Psoas muscle (tissue), 8 donors: ENCODE results near the gene IRF9. TPM values are rescaled to one million over a fixed set of nuclear protein-coding genes. Genes with fewer than 3 reads are reported as not detected.

Experiments
- ATAC-seq, 4 donors: fragments of 200-7000 bp; cut with Tn5 transposase; one replicate each; pipeline ENCODE4 v1.9.1; 2020; ENCODE audit warnings: moderate library complexity in 3 of 4, mild to moderate bottlenecking in 2 of 4
- DNase-seq, 2 donors: peaks; one replicate each; pipeline ENCODE4 v3.0.0-alpha.2; 2020
- H3K27ac ChIP-seq: fragments of 200-600 bp; one replicate; pipeline ENCODE4 v1.8.0; 2022
- H3K27me3 ChIP-seq, 3 donors: fragments of 200-600 bp in 1 of 3; one replicate each; pipeline versions ENCODE4 v1.6.1 to v1.8.0; 2013 to 2022; ENCODE audit warnings: low read length in 2 of 3, mild to moderate bottlenecking in 2 of 3, moderate library complexity in 1 of 3; ENCODE audit not compliant: insufficient read depth in 3 of 3
- H3K36me3 ChIP-seq, 2 donors: fragments of 200-600 bp in 1 of 2; one replicate each; pipeline versions ENCODE4 v1.6.1 to v1.8.0; 2013 to 2022; ENCODE audit warnings: low read depth in 1 of 2, mild to moderate bottlenecking in 1 of 2, moderate library complexity in 1 of 2; ENCODE audit not compliant: insufficient read depth in 1 of 2
- H3K4me1 ChIP-seq: fragments of 200-600 bp; one replicate; pipeline ENCODE4 v1.8.0; 2022
- H3K4me3 ChIP-seq: fragments of 200-600 bp; one replicate; pipeline ENCODE4 v1.8.0; 2022; ENCODE audit warnings: mild to moderate bottlenecking
- H3K9me3 ChIP-seq: fragments of 200-600 bp; one replicate; pipeline ENCODE4 v1.8.0; 2022
- whole genome bisulfite sequencing, 3 donors: extraction: QIAGEN DNeasy Blood & Tissue Kit; methylation state at CpG; one replicate each; pipeline versions ENCODE4 v1.1.6 to v1.1.7; 2013; 5-methylcytosine and 5-hydroxymethylcytosine counted together
- intact Hi-C, 2 donors: fragments of 100-400 bp; cut with DNase I; formaldehyde crosslinking; loops; one replicate each; pipeline versions ENCODE4 v1.11.0 to v1.14.2; 2022
- polyA plus RNA-seq, 3 donors: library from polyadenylated mRNA; stranded (reverse); fragments of 200-250 nt; gene quantifications; one replicate each; pipeline ENCODE4 v1.2.3, GENCODE V29; 2013
- total RNA-seq, 4 donors: library from RNA; stranded (reverse); fragmentation: NEBNext Ultra II Directional in 2 of 4; extraction: Animal tissue kit (Norgen Biotek cat#: 25700) in 2 of 4; gene quantifications; one replicate each; pipeline versions ENCODE4 v1.2.1 to v1.2.4, GENCODE V29; 2021 to 2023
- TF ChIP-seq, protein P1 (sequence below): fragments of 200-600 bp; IDR thresholded peaks from one replicate; pipeline ENCODE4 v1.8.0; 2022; ENCODE audit warnings: antibody characterized with exemption
- donor health status: healthy with polysubstance abuse.
- donor health status: DM: no; HTN: no; CAD: no; lungs with moderate emphysema.
- donor health status: Bipolar disorder and iron deficiency.
- donor health status: healthy.
- donor health status: DM: yes; HTN: yes; CAD: no.
- donor health status: DM: no; HTN: no; CAD: no.
- donor health status: DM: no; HTN: no; CAD: no.
- donor health status: DM: yes; HTN: yes; CAD: no.

IRF9 gene
- total and polyA plus RNA-seq, 7 donors: 7.9 to 21.6 (median 14.2) TPM

DNA sequence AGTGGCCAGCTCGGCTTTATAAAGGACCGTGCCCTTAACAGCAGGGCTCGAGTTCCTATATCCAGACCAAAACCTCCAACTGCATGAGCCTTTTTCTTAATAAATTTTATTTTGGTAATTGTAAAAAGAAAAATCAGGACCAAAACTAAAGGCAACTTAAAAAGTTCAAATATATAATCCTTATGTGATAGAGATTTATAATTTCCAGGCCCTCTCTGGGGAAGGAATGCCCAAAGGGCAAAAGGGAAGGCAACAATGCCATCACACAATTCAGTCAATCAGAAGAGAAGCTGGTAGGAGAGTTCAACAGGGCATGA, 28.0 kb downstream of the IRF9 start:
- H3K4me3 ChIP-seq: peak overlapping the region; percentile 90
- H3K4me1 ChIP-seq: peaks cover 21% of the 10 kb centered on the region
- WGBS, 3 donors: 0 to 2% (median 1%) methylated on average over 3 of the region's 3 CpGs
- H3K27ac ChIP-seq: peak overlapping the region; percentile 94
- H3K27me3 ChIP-seq: no peaks in the 10 kb centered on the region
- intact Hi-C loops: loop anchor here in 1 of 2 donors (2.0 kb wide), 1 partner anchor 26 kb away; no protein-coding TSS in a partner anchor
- no peaks in the 10 kb centered on the region for H3K9me3 ChIP-seq
- ATAC-seq (no peak), DNase-seq (no peak)
- TF ChIP-seq, protein P1, sequence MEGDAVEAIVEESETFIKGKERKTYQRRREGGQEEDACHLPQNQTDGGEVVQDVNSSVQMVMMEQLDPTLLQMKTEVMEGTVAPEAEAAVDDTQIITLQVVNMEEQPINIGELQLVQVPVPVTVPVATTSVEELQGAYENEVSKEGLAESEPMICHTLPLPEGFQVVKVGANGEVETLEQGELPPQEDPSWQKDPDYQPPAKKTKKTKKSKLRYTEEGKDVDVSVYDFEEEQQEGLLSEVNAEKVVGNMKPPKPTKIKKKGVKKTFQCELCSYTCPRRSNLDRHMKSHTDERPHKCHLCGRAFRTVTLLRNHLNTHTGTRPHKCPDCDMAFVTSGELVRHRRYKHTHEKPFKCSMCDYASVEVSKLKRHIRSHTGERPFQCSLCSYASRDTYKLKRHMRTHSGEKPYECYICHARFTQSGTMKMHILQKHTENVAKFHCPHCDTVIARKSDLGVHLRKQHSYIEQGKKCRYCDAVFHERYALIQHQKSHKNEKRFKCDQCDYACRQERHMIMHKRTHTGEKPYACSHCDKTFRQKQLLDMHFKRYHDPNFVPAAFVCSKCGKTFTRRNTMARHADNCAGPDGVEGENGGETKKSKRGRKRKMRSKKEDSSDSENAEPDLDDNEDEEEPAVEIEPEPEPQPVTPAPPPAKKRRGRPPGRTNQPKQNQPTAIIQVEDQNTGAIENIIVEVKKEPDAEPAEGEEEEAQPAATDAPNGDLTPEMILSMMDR: no peak
- peaks cover 6 to 67% of the 10 kb centered on the region in 2 donors for H3K36me3 ChIP-seq

DNA sequence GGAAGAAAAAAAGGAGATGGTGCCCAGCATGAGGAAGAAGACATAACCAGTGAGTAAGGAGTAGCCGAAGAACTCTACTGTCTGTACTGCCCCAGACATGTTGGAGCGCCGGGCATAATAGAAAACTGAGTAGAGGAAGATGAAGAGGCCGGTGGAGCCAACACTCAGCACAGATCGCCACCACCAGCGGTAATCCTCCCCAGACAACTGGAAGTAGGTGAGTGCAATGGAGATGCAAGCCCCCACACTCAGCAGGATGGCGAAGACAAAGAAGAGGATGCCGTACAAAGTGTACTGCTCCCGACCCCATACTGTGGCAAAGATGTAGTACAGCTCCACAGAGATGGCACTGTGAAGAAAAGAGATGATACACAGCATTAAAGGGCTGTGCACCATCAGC, 28.4 kb downstream of the IRF9 start:
- Histone ChIP-seq H3K27me3 (no peaks in the 10 kb centered on the region), H3K4me3 (peak overlapping the region; percentile 90), H3K4me1 (peaks cover 25% of the 10 kb centered on the region), H3K9me3 (no peaks in the 10 kb centered on the region), H3K27ac (no peak overlapping the region), H3K36me3 (peaks cover 6 to 63% of the 10 kb centered on the region in 2 donors)
- DNase-seq (no peak), ATAC-seq (no peak)
- TF ChIP-seq, protein P1: no peak
- 83 to 95% (median 91%) methylated on average over 9 of the region's 9 CpGs for WGBS, 3 donors
- intact Hi-C loops: loop anchor here in 1 of 2 donors (2.0 kb wide), 1 partner anchor 25 kb away; no protein-coding TSS in a partner anchor

DNA sequence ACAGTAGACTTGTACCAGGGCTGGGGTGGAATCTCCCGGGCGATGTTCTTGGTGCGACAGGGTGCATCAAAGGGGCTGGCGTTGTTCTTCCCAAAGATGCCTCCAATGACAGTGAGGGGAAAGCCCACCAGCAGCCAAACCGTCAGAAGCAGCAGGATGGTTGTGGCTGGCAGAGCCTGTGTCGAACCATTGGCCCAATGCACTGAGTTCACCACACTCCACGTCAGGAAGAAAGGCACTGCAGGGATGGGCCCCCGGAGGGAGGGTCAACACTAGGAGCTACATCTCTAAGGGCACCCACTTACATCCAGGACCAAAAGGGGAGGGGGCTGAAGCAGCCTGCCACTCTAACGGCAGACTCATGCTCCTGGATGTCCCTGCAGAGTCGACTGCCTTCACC, 29.4 kb downstream of the IRF9 start:
- H3K36me3 ChIP-seq: peaks cover 3 to 53% of the 10 kb centered on the region in 2 donors
- H3K4me3 ChIP-seq: no peak overlapping the region
- WGBS, 3 donors: 81 to 82% (median 82%) methylated on average over 9 to 10 of the region's 10 CpGs
- H3K9me3 ChIP-seq: no peaks in the 10 kb centered on the region
- ATAC-seq (no peak), DNase-seq (no peak)
- TF ChIP-seq, protein P1: no peak
- H3K27ac ChIP-seq: no peak overlapping the region
- H3K4me1 ChIP-seq: peaks cover 29% of the 10 kb centered on the region
- intact Hi-C loops: no loop called here
- H3K27me3 ChIP-seq: no peaks in the 10 kb centered on the region

DNA sequence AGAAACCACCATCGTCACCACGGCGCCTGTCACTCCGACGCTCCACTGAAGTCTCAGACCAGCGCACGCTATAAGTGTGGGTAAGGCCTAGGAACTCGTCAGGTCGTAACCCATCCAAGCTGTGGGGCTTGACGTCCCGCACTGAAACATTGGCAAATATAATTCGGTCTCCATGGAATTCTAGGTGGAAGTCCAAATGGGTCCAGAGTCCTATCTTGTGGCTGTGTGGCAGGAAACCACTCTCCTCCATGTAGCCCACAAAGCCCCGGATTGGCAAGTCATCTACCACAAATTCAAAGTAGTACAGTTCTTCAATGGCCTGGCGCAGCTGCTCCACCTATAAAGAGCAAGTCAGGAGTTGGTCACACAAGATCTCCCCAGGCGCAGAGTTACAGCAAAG, 31.9 kb downstream of the IRF9 start:
- peaks cover 29% of the 10 kb centered on the region for H3K4me1 ChIP-seq
- H3K36me3 ChIP-seq: peaks cover 0 to 36% of the 10 kb centered on the region in 2 donors
- 94 to 95% (median 95%) methylated on average over 15 of the region's 15 CpGs for WGBS, 3 donors
- intact Hi-C loops: no loop called here
- no peaks in the 10 kb centered on the region for H3K9me3 ChIP-seq
- ATAC-seq (no peak), DNase-seq (no peak)
- TF ChIP-seq, protein P1: no peak
- H3K27me3 ChIP-seq: no peaks in the 10 kb centered on the region
- H3K4me3 ChIP-seq: no peak overlapping the region
- no peak overlapping the region for H3K27ac ChIP-seq

DNA sequence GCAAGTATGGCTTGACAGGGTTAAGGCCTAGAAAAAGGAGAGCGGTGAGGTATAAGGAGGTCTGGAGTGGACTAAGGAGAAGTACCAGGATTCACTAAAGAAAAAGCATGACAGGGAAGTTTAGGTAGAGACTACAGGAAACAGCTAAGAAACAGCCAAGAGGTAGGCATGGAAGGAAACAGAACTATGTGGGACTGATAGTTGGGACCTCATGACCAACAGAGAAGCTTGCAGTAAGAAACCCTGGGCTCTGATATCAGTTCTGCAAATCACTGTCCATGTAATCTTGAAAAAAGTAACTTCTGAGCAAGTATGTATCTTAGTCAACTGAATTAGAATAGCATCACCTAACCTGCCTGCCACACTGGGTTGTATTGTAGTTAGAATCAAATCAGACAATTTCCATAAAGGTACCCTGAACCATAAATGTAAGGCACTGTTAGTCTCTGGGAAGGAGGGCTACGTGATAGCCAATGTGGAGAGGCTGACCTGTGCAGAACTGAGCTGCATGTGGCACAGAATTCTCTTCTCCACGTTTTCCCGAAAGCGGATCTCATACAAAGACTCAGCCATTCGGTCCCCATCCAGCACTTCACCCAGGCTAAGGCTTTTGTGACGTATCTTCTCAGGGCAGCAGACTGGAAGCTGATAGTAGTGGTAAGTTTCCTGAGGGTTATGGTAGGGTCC, 33.3 kb downstream of the IRF9 start:
- Histone ChIP-seq H3K9me3 (no peaks in the 10 kb centered on the region), H3K27ac (peak overlapping the region; percentile 96), H3K27me3 (no peaks in the 10 kb centered on the region), H3K4me1 (peaks cover 26% of the 10 kb centered on the region), H3K4me3 (peak overlapping the region; percentile 89), H3K36me3 (peaks cover 0 to 45% of the 10 kb centered on the region in 2 donors)
- TF ChIP-seq, protein P1: no peak
- no peak for ATAC-seq
- intact Hi-C loops: no loop called here
- no peak for DNase-seq
- WGBS, 3 donors: 65 to 72% (median 71%) methylated on average over 7 of the region's 7 CpGs
